B cell (primary cell): Measurements from ENCODE around the gene NAB1. TPM values are rescaled to one million over a fixed set of nuclear protein-coding genes. Genes with fewer than 3 reads are reported as not detected.

Experiments used
- ATAC-seq: fragments of 200-7000 bp; cut with Tn5 transposase; one replicate; pipeline ENCODE4 v1.10.0; 2021; ENCODE audit warnings: low read depth, mild to moderate bottlenecking, moderate number of reproducible peaks, moderate library complexity
- CTCF ChIA-PET: fragments of 350-600 bp; sonication (Branson Sonifier 250); formaldehyde crosslinking; loops from one replicate; lab custom pipeline; 2021; ENCODE audit warnings: antibody characterized with exemption, inconsistent platforms; lab: Charles Lee
- POLR2A ChIA-PET: fragments of 350-600 bp; sonication (Branson Sonifier 250); formaldehyde crosslinking; loops from one replicate; lab custom pipeline; 2021; ENCODE audit warnings: antibody characterized with exemption; lab: Charles Lee
- DNase-seq: peaks from one replicate; pipeline ENCODE4 v3.0.0; 2013
- H2AFZ ChIP-seq: 2 replicates; pipeline ENCODE4 v1.6.1; 2012; ENCODE audit warnings: mild to moderate bottlenecking, low read depth, low read length; ENCODE audit not compliant: insufficient read depth, poor library complexity, severe bottlenecking
- H3K27ac ChIP-seq, 2 donors: 1 replicate in 1 of 2; 2 replicates in 1 of 2; pipeline ENCODE4 v1.5.1; 2012 to 2013; ENCODE audit warnings: low read length in 2 of 2, mild to moderate bottlenecking in 2 of 2, moderate library complexity in 1 of 2
- H3K27me3 ChIP-seq, 4 experiments: fragments of 200-600 bp in 1 of 4; sonication (generic) in 1 of 4; replicated peaks in 1 of 4; 1 replicate in 2 of 4; 2 replicates in 2 of 4; pipeline versions ENCODE4 v1.6.1 to v1.7.0; 2013 to 2016; ENCODE audit warnings: low read length in 3 of 4, mild to moderate bottlenecking in 2 of 4, mixed read lengths in 1 of 4, moderate library complexity in 1 of 4; ENCODE audit not compliant: insufficient read depth in 4 of 4, control insufficient read depth in 3 of 4; ENCODE audit errors: control extremely low read depth in 1 of 4
- H3K36me3 ChIP-seq, 2 experiments: replicated peaks in 1 of 2; 1 replicate in 1 of 2; 2 replicates in 1 of 2; pipeline versions ENCODE4 v1.6.1 to v1.7.1; 2013; ENCODE audit warnings: low read length in 1 of 2; ENCODE audit not compliant: insufficient read depth in 2 of 2, control insufficient read depth in 1 of 2; ENCODE audit errors: control extremely low read depth in 1 of 2, extremely low read depth in 1 of 2
- H3K4me1 ChIP-seq, 2 donors: fragments of 200-600 bp in 1 of 2; sonication (generic) in 1 of 2; 1 replicate in 1 of 2; 2 replicates in 1 of 2; pipeline versions ENCODE4 v1.5.1 to v1.6.1; 2013 to 2017; ENCODE audit warnings: low read length in 2 of 2; ENCODE audit not compliant: control insufficient read depth in 2 of 2, insufficient read depth in 2 of 2
- H3K4me2 ChIP-seq: replicated peaks from 2 replicates; pipeline ENCODE3; 2012; ENCODE audit warnings: mild to moderate bottlenecking, low read depth, low read length; ENCODE audit not compliant: poor library complexity, severe bottlenecking
- H3K4me3 ChIP-seq, 5 experiments: fragments of 200-600 bp in 1 of 5; sonication (generic) in 1 of 5; 1 replicate in 3 of 5; 2 replicates in 2 of 5; pipeline versions ENCODE4 v1.5.1 to v1.7.0; 2011 to 2016; ENCODE audit warnings: low read length in 4 of 5, mild to moderate bottlenecking in 4 of 5, low read depth in 2 of 5, control low read depth in 1 of 5, moderate library complexity in 1 of 5; ENCODE audit not compliant: insufficient read depth in 1 of 5; ENCODE audit errors: control extremely low read depth in 1 of 5, extremely low read depth in 1 of 5
- H3K79me2 ChIP-seq: fragments of 200-600 bp; sonication (generic); one replicate; pipeline ENCODE4 v1.6.0; 2016; ENCODE audit warnings: low read length; ENCODE audit not compliant: control insufficient read depth, insufficient read depth
- H3K9ac ChIP-seq: fragments of 200-600 bp; sonication (generic); 2 replicates; pipeline ENCODE4 v1.6.1; 2017; ENCODE audit warnings: mild to moderate bottlenecking, low read length, moderate library complexity
- H3K9me3 ChIP-seq, 3 donors: one replicate each; pipeline versions ENCODE4 v1.6.1 to v1.7.1; 2013; ENCODE audit warnings: low read length in 2 of 3; ENCODE audit not compliant: control insufficient read depth in 2 of 3, insufficient read depth in 1 of 3; ENCODE audit errors: control extremely low read depth in 1 of 3
- H4K20me1 ChIP-seq: 2 replicates; pipeline ENCODE4 v1.6.0; 2012; ENCODE audit warnings: mild to moderate bottlenecking, low read length; ENCODE audit not compliant: insufficient read depth, control insufficient read depth, poor library complexity, severe bottlenecking
- H3K27ac Mint-ChIP-seq: one replicate; pipeline ENCODE4 v1.8.0; 2021; ENCODE audit warnings: mixed read lengths
- H3K27me3 Mint-ChIP-seq: one replicate; pipeline ENCODE4 v1.8.0; 2021; ENCODE audit warnings: mixed read lengths
- H3K4me1 Mint-ChIP-seq: one replicate; pipeline ENCODE4 v1.8.0; 2021; ENCODE audit warnings: mixed read lengths
- H3K4me3 Mint-ChIP-seq: one replicate; pipeline ENCODE4 v1.8.0; 2021; ENCODE audit warnings: mixed read lengths
- H3K9me3 Mint-ChIP-seq: one replicate; pipeline ENCODE4 v1.8.0; 2022; ENCODE audit warnings: mixed read lengths; ENCODE audit not compliant: insufficient read depth
- EZH2 ChIP-seq: IDR thresholded peaks from 2 replicates; pipeline ENCODE4 v1.6.1; 2012; ENCODE audit warnings: borderline replicate concordance, low read depth, mild to moderate bottlenecking, moderate library complexity, low read length; ENCODE audit not compliant: insufficient read depth, poor library complexity, severe bottlenecking
- WGBS: methylation state at CpG from one replicate; pipeline ENCODE4 v1.1.5; 2013; ENCODE audit warnings: missing lambda C conversion rate; ENCODE audit not compliant: insufficient coverage; 5-methylcytosine and 5-hydroxymethylcytosine counted together
- intact Hi-C: fragments of 100-400 bp; cut with micrococcal nuclease; formaldehyde crosslinking; loops from one replicate; pipeline ENCODE4 v1.10.0; 2022
- polyA plus RNA-seq: library from polyadenylated mRNA; depleted of rRNA; stranded (reverse); fragments of >200 nt; gene quantifications from 2 replicates; pipeline ENCODE4 v1.2.3, GENCODE V29; 2012
- total RNA-seq, 2 donors: library from RNA; stranded (reverse); fragments of 120-200 nt in 1 of 2; gene quantifications; 1 replicate in 1 of 2; 2 replicates in 1 of 2; pipeline versions ENCODE4 v1.2.3 to v1.2.4, GENCODE V29; 2013 to 2022
- TF ChIP-seq, protein P1 (sequence below): fragments of 200-600 bp; IDR thresholded peaks from one replicate; pipeline ENCODE4 v1.8.0; 2022; ENCODE audit warnings: antibody characterized with exemption, mild to moderate bottlenecking

NAB1 gene
- total and polyA plus RNA-seq, 2 donors (not counting 1 experiment from before 2014, with no cell fraction given): 6.3 to 24.9 TPM

DNA sequence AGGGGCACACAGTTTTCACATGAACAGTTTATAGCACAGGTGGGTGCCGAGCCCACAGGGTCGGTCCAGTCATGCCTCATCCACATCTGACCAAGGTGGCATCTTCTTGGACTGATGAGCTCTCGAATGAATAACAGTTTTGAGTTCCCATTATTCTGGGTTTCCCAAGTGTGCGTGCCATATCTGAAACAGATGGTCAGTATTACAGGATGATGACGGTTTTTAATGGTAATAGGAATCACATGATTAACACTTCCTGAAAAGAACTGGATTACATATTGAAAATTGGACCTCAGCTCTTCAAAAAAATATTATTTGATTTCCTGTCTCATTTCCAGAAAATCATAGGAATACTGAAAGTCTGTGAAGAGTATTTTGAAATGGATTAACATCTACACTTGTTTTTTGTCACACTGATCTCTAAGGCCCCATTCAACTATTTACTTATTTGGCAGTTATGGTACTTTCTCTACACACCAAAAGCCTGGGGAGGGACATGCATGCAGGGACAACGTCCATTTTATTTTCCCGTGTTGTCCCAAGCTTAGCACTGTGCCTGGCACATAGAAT, 22.2 kb upstream of the NAB1 start:
- ChIA-PET POLR2A (no interaction called here), CTCF (interaction anchor here (0.8 kb wide), 1 partner anchor 8 kb away, joined by 3 read pairs; no protein-coding TSS in a partner anchor)
- Histone ChIP-seq H3K9ac (no peak overlapping the region), H4K20me1 (no peaks in the 10 kb centered on the region), H3K4me2 (no peak overlapping the region), H3K9me3 (no peaks in the 10 kb centered on the region), H3K27ac (no peak overlapping the region), H3K4me1 (peaks cover 5 to 6% of the 10 kb centered on the region in 2 donors), H3K79me2 (no peaks in the 10 kb centered on the region), H3K27me3 (peaks cover 0 to 10% (median 0%) of the 10 kb centered on the region in 4 experiments), H3K4me3 (no peak overlapping the region), H2AFZ (no peak overlapping the region), H3K36me3 (no peaks in the 10 kb centered on the region)
- 100% methylated on average over 3 of the region's 7 CpGs for WGBS
- intact Hi-C loops: no loop called here
- Mint-ChIP-seq H3K27me3 (peaks cover 27% of the 10 kb centered on the region), H3K27ac (no peak overlapping the region), H3K4me3 (no peak overlapping the region), H3K9me3 (peaks cover 4% of the 10 kb centered on the region), H3K4me1 (peaks cover 8% of the 10 kb centered on the region)
- TF ChIP-seq, protein P1, sequence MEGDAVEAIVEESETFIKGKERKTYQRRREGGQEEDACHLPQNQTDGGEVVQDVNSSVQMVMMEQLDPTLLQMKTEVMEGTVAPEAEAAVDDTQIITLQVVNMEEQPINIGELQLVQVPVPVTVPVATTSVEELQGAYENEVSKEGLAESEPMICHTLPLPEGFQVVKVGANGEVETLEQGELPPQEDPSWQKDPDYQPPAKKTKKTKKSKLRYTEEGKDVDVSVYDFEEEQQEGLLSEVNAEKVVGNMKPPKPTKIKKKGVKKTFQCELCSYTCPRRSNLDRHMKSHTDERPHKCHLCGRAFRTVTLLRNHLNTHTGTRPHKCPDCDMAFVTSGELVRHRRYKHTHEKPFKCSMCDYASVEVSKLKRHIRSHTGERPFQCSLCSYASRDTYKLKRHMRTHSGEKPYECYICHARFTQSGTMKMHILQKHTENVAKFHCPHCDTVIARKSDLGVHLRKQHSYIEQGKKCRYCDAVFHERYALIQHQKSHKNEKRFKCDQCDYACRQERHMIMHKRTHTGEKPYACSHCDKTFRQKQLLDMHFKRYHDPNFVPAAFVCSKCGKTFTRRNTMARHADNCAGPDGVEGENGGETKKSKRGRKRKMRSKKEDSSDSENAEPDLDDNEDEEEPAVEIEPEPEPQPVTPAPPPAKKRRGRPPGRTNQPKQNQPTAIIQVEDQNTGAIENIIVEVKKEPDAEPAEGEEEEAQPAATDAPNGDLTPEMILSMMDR: no peak
- no peak for TF ChIP-seq EZH2
- DNase-seq (no peak), ATAC-seq (no peak)

DNA sequence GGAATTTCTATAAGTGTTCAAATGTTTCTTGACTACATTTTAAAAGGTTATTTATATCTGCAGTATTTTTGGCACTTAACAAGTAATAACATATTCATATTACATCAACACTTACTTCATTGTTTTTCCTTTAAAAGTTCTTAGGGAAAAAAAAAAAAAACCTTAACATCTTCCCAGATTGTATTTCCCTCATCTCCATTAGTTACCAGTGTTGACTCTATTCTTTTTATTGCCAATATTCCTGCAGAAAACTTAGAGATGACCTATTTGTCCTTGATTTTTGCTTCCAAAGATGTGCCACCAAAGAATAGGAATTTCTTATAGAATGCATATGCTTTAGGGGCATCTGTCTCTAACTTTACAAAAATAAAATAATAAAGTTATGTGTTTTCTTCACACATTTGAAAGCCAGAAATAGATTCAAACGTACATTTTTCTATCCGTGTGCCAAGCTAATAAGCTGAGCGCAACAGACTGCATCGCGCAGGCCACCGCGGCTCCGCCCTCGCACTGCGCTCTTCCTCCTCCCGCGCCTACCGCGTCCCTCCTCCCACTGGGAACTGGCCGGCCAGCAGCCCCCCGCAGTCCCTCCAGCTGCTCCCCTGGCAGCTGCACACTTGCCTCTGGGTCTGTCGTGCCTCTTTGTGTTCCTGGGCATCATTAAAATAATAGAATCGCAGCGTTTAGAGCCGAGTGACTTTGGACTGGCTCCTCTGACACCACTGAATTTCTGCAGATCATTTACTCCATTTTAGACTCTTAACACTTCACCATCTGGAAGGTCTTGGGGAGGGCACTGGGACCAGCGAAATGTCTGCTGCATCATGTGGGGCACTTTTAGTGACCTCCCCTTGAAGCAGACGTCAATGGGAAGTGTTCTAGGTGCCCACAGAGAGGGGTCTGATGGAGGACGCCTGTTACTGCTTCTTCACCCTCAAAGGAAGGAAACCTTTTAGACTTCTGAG, 21.2 kb upstream of the NAB1 start:
- Histone ChIP-seq H3K36me3 (no peaks in the 10 kb centered on the region), H3K4me3 (peak overlapping the region in 4 of 5 experiments; percentile 21 to 51 (median 43)), H3K27ac (no peak overlapping the region), H3K4me1 (peaks cover 5 to 6% of the 10 kb centered on the region in 2 donors), H4K20me1 (no peaks in the 10 kb centered on the region), H3K4me2 (peak overlapping the region; percentile 78), H2AFZ (peak overlapping the region; percentile 74), H3K9me3 (no peaks in the 10 kb centered on the region), H3K79me2 (no peaks in the 10 kb centered on the region), H3K27me3 (peaks cover 0 to 10% (median 0%) of the 10 kb centered on the region in 4 experiments), H3K9ac (peak overlapping the region; percentile 50)
- 3% methylated on average over 22 of the region's 23 CpGs for WGBS
- ATAC-seq (peak; percentile 49), DNase-seq (no peak)
- H3K4me3 Mint-ChIP-seq: peak overlapping the region; percentile 88
- ChIA-PET POLR2A (no interaction called here), CTCF (no interaction called here)
- intact Hi-C loops: no loop called here
- peaks cover 8% of the 10 kb centered on the region for H3K4me1 Mint-ChIP-seq
- TF ChIP-seq, protein P1: no peak
- TF ChIP-seq EZH2: no peak
- H3K27ac Mint-ChIP-seq: peak overlapping the region; percentile 43
- H3K9me3 Mint-ChIP-seq: peaks cover 4% of the 10 kb centered on the region
- H3K27me3 Mint-ChIP-seq: peaks cover 27% of the 10 kb centered on the region
